Esophagus muscularis mucosa (tissue), 3 donors: ENCODE measurements around the gene ANKS1A.

Source experiments
- POLR2A ChIP-seq: fragments of 450-650 bp; IDR thresholded peaks from one replicate; pipeline ENCODE4 v1.6.1; 2017; ENCODE audit warnings: antibody characterized with exemption, moderate library complexity, mild to moderate bottlenecking, low read depth
- TF ChIP-seq, protein P1 (sequence below), 3 experiments: fragments of 200-600 bp in 2 of 3; fragments of 450-650 bp in 1 of 3; sonication (generic) in 2 of 3; IDR thresholded peaks; one replicate each; pipeline ENCODE4 v1.5.1; 2017 to 2019; ENCODE audit warnings: antibody characterized with exemption in 3 of 3, mild to moderate bottlenecking in 2 of 3, moderate library complexity in 1 of 3

DNA sequence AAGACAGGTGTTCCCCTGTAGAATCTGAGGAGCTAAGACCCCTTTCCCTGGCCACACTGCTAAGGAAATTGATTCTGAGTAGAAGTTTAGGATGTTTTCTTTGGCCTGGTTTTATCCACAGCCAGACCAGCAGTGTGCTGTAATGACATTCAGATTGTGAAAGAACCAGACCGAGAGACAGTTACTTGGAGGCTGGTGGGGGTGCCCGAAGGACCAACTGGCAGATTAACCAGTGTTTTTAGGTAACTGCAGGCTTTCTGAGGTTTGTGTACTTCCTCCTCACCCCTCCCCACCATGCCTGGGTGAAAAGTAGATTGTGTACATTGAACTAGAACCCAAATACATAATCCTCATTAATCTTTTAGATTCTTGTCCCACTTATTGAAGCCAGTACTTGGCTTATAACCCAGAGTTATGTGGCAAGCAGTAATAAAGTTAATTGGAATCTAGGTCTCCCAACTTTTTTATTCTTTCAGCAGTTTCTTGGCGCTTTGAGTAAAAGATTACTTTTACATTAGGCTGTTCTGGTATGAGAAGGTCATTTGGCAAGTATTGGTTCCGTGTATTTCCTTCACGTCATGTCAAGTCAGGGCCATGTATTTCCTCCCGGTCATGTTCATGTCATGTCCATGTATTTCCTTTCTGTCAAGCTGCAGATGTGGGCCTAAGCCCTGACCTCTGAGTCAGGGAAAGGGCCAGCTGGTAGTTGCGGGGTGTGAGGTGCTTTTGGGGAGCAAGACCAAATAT, 158.4 kb downstream of the ANKS1A start:
- TF ChIP-seq POLR2A, result no peak
- TF ChIP-seq, protein P1, sequence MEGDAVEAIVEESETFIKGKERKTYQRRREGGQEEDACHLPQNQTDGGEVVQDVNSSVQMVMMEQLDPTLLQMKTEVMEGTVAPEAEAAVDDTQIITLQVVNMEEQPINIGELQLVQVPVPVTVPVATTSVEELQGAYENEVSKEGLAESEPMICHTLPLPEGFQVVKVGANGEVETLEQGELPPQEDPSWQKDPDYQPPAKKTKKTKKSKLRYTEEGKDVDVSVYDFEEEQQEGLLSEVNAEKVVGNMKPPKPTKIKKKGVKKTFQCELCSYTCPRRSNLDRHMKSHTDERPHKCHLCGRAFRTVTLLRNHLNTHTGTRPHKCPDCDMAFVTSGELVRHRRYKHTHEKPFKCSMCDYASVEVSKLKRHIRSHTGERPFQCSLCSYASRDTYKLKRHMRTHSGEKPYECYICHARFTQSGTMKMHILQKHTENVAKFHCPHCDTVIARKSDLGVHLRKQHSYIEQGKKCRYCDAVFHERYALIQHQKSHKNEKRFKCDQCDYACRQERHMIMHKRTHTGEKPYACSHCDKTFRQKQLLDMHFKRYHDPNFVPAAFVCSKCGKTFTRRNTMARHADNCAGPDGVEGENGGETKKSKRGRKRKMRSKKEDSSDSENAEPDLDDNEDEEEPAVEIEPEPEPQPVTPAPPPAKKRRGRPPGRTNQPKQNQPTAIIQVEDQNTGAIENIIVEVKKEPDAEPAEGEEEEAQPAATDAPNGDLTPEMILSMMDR (IDR thresholded peaks at IDR 0.05), result no peak
